ENCODE data around the gene PDE2A. TPM values are rescaled to one million over a fixed set of nuclear protein-coding genes. Genes with fewer than 3 reads are reported as not detected.
A peak's percentile ranks its signal among the peaks of the same experiment; 100 is the strongest.

PDE2A gene
- total RNA-seq, 1 experiment from 2014 or later, result 9.6 TPM

DNA sequence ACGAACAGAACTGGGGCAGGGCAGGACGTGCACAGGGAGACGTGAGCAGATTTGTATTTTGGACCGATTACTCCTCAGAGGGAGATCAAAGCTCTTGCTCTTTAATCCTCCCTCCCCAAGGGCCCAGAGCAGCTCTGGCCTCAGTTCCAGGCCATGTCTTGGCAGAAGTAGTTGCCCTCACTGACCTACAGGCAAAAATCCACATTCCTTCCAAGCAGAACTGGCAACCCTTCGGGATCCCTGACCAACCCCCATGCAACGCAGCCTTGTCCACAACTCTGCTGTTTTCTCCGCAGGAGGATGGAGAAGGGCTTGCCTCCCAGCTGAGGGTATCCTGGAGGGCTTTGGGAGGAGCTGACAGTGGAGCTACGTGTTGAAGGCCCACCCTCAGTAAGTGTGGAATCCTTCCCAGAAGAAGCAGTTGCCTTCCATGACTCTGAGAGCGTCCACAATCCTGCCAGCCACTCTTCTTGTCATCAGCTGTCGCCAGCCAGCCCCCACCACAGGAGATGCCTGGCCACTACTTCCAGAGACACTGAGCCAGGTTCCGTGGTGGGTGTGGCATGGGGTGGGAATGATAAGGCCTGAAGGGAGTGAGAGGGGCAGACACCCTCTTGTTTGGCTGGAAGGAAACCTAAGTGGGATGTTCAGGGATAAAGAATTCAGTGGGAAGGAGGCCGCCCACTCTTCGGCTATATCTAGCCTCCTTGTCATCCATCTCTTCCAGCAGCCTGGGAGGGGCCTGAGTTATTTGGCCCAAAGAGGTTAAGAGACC, 68.1 kb downstream of the PDE2A start:
- no peak overlapping the region for H3K4me2 ChIP-seq
- no peaks in the 10 kb centered on the region for H4K20me1 ChIP-seq (ENCODE audit: insufficient read depth)
- CTCF ChIA-PET, result interaction anchor here (0.6 kb wide), 1 partner anchor 9 kb away, joined by 3 read pairs; no protein-coding TSS in a partner anchor

DNA sequence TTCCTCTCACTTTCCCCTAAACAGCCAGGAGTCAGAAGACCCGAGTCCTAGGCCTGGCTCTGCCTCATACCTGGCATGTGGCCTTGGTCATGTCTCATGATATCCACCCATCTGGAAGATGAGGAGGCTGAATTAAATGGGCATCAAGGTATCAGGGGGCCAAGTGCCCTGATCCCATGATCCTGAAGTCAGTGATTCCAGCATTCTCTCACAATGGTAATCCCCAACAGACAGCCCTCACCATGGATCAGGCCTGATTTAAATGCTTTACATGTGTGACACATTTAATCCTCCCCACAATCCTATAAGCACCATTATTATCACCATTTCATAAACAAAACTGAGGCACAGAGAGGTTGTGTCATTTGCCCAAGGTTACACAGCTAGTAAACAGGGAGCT, 70.0 kb downstream of the PDE2A start:
- no peak for TF ChIP-seq EZH2 (IDR thresholded peaks at IDR 0.05; ENCODE audit: low read depth)
- TF ChIP-seq, protein P1, sequence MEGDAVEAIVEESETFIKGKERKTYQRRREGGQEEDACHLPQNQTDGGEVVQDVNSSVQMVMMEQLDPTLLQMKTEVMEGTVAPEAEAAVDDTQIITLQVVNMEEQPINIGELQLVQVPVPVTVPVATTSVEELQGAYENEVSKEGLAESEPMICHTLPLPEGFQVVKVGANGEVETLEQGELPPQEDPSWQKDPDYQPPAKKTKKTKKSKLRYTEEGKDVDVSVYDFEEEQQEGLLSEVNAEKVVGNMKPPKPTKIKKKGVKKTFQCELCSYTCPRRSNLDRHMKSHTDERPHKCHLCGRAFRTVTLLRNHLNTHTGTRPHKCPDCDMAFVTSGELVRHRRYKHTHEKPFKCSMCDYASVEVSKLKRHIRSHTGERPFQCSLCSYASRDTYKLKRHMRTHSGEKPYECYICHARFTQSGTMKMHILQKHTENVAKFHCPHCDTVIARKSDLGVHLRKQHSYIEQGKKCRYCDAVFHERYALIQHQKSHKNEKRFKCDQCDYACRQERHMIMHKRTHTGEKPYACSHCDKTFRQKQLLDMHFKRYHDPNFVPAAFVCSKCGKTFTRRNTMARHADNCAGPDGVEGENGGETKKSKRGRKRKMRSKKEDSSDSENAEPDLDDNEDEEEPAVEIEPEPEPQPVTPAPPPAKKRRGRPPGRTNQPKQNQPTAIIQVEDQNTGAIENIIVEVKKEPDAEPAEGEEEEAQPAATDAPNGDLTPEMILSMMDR (conservative IDR thresholded peaks at IDR 0.05), result no peak
- Histone ChIP-seq H2AFZ (no peak overlapping the region), H3K4me3 (no peak overlapping the region), H3K36me3 (ENCODE audit: low read depth) (no peaks in the 10 kb centered on the region), H3F3A (ENCODE audit: insufficient read depth, low read depth) (no peaks in the 10 kb centered on the region; the same call in 1 of the 2 replicates), H3K9me3 (ENCODE audit: insufficient read depth, low read depth) (no peaks in the 10 kb centered on the region), H3K9me2 (ENCODE audit: insufficient read depth) (no peaks in the 10 kb centered on the region), H3K4me2 (no peak overlapping the region), H3K27me3 (ENCODE audit: insufficient read depth, low read depth) (no peaks in the 10 kb centered on the region), H3K79me2 (ENCODE audit: low read depth) (no peaks in the 10 kb centered on the region), H3K27ac (no peak overlapping the region), H4K20me1 (ENCODE audit: insufficient read depth) (no peaks in the 10 kb centered on the region), H3K4me1 (replicated peaks; ENCODE audit: insufficient read depth) (no peaks in the 10 kb centered on the region; the same call in 1 of the 2 replicates)
- ChIA-PET CTCF (no interaction called here), POLR2A (ENCODE audit: unreplicated experiment) (interaction anchor here (0.7 kb wide), 1 partner anchor 474 kb away, joined by 8 read pairs; no protein-coding TSS in a partner anchor)
- DNase-seq, result no peak
- intact Hi-C loops (cut with micrococcal nuclease; ENCODE audit: unreplicated experiment), result no loop called here
- no TSS peak for BruUV-seq (replicated peaks)

More for the DNA sequence above, 68.1 kb downstream of the PDE2A start:
- Histone ChIP-seq H3K4me3 (no peak overlapping the region), H2AFZ (no peak overlapping the region), H3K27ac (no peak overlapping the region), H3K27me3 (ENCODE audit: insufficient read depth, low read depth) (no peaks in the 10 kb centered on the region), H3K36me3 (ENCODE audit: low read depth) (no peaks in the 10 kb centered on the region), H3K9me3 (ENCODE audit: insufficient read depth, low read depth) (no peaks in the 10 kb centered on the region), H3K79me2 (ENCODE audit: low read depth) (no peaks in the 10 kb centered on the region), H3K9me2 (ENCODE audit: insufficient read depth) (no peaks in the 10 kb centered on the region), H3K4me1 (replicated peaks; ENCODE audit: insufficient read depth) (no peaks in the 10 kb centered on the region), H3F3A (ENCODE audit: insufficient read depth, low read depth) (no peaks in the 10 kb centered on the region; the same call in 1 of the 2 replicates)
- POLR2A ChIA-PET (ENCODE audit: unreplicated experiment), result no interaction called here
- TF ChIP-seq EZH2 (IDR thresholded peaks at IDR 0.05; ENCODE audit: low read depth), result no peak
- TF ChIP-seq, protein P1 (conservative IDR thresholded peaks at IDR 0.05), result no peak
- BruUV-seq (replicated peaks), result no TSS peak
- DNase-seq, result no peak
- intact Hi-C loops (cut with micrococcal nuclease; ENCODE audit: unreplicated experiment), result no loop called here

- Histone ChIP-seq H3K4me2 (no peak overlapping the region), H3F3A (ENCODE audit: insufficient read depth, low read depth) (no peaks in the 10 kb centered on the region), H3K36me3 (ENCODE audit: low read depth) (no peaks in the 10 kb centered on the region), H2AFZ (no peak overlapping the region), H3K4me3 (no peak overlapping the region), H3K4me1 (replicated peaks; ENCODE audit: insufficient read depth) (no peaks in the 10 kb centered on the region; the same call in 1 of the 2 replicates), H3K9me2 (ENCODE audit: insufficient read depth) (no peaks in the 10 kb centered on the region), H3K27me3 (ENCODE audit: insufficient read depth, low read depth) (no peaks in the 10 kb centered on the region), H3K27ac (no peak overlapping the region), H3K79me2 (ENCODE audit: low read depth) (no peaks in the 10 kb centered on the region), H3K9me3 (ENCODE audit: insufficient read depth, low read depth) (no peaks in the 10 kb centered on the region), H4K20me1 (ENCODE audit: insufficient read depth) (no peaks in the 10 kb centered on the region)
- TF ChIP-seq EZH2 (IDR thresholded peaks at IDR 0.05; ENCODE audit: low read depth), result no peak
- TF ChIP-seq, protein P1 (conservative IDR thresholded peaks at IDR 0.05), result no peak
- ChIA-PET POLR2A (ENCODE audit: unreplicated experiment) (no interaction called here), CTCF (no interaction called here)
- DNase-seq, result peak in 1 of 2 experiments; percentile 16
- no TSS peak for BruUV-seq (replicated peaks)
- intact Hi-C loops (cut with micrococcal nuclease; ENCODE audit: unreplicated experiment), result no loop called here
These were observed 71.8 kb downstream of the PDE2A start for GRCh38 chr11:72602250-72602904.

Measured in PC-9 (cell line).